ENCODE measurements around the gene AP1M2. TPM values are rescaled to one million over a fixed set of nuclear protein-coding genes. Genes with fewer than 3 reads are reported as not detected.

AP1M2 gene
- total RNA-seq, 2 donors from 2014 or later: 28.1 to 85.8 TPM

GRCh38 chr19:10625762-10626138 lies 38.6 kb upstream of the AP1M2 start:
- Histone ChIP-seq H3K27ac (peak overlapping the region; percentile 86 to 87), H3K4me3 (peak overlapping the region; percentile 67 to 79), H3K9me3 (no peaks in the 10 kb centered on the region), H3K4me1 (replicated peaks) (no peaks in the 10 kb centered on the region), H3K27me3 (replicated peaks; ENCODE audit: insufficient read depth) (no peaks in the 10 kb centered on the region), H3K36me3 (no peaks in the 10 kb centered on the region)
- WGBS: 7% methylated on average over 10 of the region's 10 CpGs
- DNase-seq (ENCODE audit: low spot score): no peak
- intact Hi-C loops (cut with DNase I): no loop called here
- TF ChIP-seq POLR2A (IDR thresholded peaks at IDR 0.05) (no peak), POLR2AphosphoS5 (IDR thresholded peaks at IDR 0.05) (no peak)
- TF ChIP-seq, protein P1, sequence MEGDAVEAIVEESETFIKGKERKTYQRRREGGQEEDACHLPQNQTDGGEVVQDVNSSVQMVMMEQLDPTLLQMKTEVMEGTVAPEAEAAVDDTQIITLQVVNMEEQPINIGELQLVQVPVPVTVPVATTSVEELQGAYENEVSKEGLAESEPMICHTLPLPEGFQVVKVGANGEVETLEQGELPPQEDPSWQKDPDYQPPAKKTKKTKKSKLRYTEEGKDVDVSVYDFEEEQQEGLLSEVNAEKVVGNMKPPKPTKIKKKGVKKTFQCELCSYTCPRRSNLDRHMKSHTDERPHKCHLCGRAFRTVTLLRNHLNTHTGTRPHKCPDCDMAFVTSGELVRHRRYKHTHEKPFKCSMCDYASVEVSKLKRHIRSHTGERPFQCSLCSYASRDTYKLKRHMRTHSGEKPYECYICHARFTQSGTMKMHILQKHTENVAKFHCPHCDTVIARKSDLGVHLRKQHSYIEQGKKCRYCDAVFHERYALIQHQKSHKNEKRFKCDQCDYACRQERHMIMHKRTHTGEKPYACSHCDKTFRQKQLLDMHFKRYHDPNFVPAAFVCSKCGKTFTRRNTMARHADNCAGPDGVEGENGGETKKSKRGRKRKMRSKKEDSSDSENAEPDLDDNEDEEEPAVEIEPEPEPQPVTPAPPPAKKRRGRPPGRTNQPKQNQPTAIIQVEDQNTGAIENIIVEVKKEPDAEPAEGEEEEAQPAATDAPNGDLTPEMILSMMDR (IDR thresholded peaks at IDR 0.05): no peak

DNA sequence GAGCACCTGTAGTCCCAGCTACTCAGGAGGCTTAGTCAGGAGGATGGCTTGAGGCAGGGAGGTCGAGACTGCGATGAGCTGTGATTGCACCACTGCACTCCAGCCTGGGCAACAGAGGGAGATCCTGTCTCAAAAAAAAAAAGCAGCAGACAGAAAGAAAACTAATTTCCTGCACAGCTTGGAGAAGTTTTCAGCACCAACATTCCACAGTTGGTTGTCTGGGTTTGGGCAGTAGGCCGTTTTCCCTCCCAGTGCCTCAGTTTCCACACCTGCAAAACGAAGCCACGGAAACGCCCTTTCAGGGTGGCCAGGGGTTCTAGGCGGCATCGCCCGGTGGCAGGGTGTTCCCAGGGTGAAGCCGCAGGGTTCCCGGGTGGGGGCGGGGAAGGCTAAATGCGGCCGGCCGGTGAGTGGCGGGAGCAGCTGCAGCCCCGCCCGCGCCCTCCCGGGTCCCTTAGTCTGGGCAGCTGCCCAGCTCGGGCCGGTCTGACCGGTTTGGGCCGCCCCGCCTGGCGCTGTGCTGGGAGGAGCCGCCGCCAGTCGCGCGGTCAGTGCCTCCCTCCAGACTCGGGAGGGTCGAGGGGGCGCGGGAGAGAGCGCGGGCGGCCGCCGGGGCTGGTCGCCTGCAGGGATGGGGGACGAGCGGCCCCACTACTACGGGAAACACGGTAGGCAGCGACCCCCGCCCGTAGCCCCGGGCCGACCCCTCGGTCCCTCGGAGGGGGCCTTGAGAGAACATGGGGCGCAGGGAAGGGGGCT lies 38.1 kb upstream of the AP1M2 start, which contains the start of gene SLC44A2:
Gene SLC44A2 (plus strand): TSS at position 551 of the 759 bp plus-strand sequence. CDS start 81 bp downstream, at position 632.
- no peaks in the 10 kb centered on the region for H3K27me3 ChIP-seq (replicated peaks; ENCODE audit: insufficient read depth)
- TF ChIP-seq, protein P1 (IDR thresholded peaks at IDR 0.05): peak in 1 of 4 experiments; percentile 34
- TF ChIP-seq POLR2AphosphoS5 (IDR thresholded peaks at IDR 0.05): peak; percentile 90
- peak; percentile 83 for TF ChIP-seq POLR2A (IDR thresholded peaks at IDR 0.05)
- H3K9me3 ChIP-seq: no peaks in the 10 kb centered on the region
- DNase-seq (ENCODE audit: low spot score): peak; percentile 85
- intact Hi-C loops (cut with DNase I): no loop called here
- WGBS: 8% methylated on average over 24 of the region's 53 CpGs
- peak within 1 kb of the TSS; percentile 67 to 79 for H3K4me3 ChIP-seq
- H3K27ac ChIP-seq: peak within 1 kb of the TSS; percentile 86 to 87
- H3K4me1 ChIP-seq (replicated peaks): no peaks in the 10 kb centered on the region
- H3K36me3 ChIP-seq: no peaks in the 10 kb centered on the region

- no peaks in the 10 kb centered on the region for H3K27me3 ChIP-seq (replicated peaks; ENCODE audit: insufficient read depth)
- intact Hi-C loops (cut with DNase I): no loop called here
- H3K9me3 ChIP-seq: no peaks in the 10 kb centered on the region
These were observed 37.5 kb upstream of the AP1M2 start for GRCh38 chr19:10624585-10624984.

GRCh38 chr19:10621966-10622365 lies 34.9 kb upstream of the AP1M2 start:
- no peak for DNase-seq (ENCODE audit: low spot score)
- intact Hi-C loops (cut with DNase I): no loop called here
- WGBS: 96% methylated on average over 8 of the region's 8 CpGs
- H3K27ac ChIP-seq: no peak overlapping the region
- no peaks in the 10 kb centered on the region for H3K4me1 ChIP-seq (replicated peaks)
- no peaks in the 10 kb centered on the region for H3K27me3 ChIP-seq (replicated peaks; ENCODE audit: insufficient read depth)
- no peaks in the 10 kb centered on the region for H3K9me3 ChIP-seq
- TF ChIP-seq, protein P1 (IDR thresholded peaks at IDR 0.05): no peak
- TF ChIP-seq POLR2A (IDR thresholded peaks at IDR 0.05) (no peak), POLR2AphosphoS5 (IDR thresholded peaks at IDR 0.05) (no peak)
- no peak overlapping the region for H3K4me3 ChIP-seq
- no peaks in the 10 kb centered on the region for H3K36me3 ChIP-seq

More at GRCh38 chr19:10624585-10624984, 37.5 kb upstream of the AP1M2 start:
- WGBS: 62% methylated on average over 6 of the region's 6 CpGs
- H3K27ac ChIP-seq: peak overlapping the region; percentile 86 to 87
- DNase-seq (ENCODE audit: low spot score): no peak
- H3K36me3 ChIP-seq: no peaks in the 10 kb centered on the region
- peak overlapping the region in 1 of 2 donors; percentile 67 for H3K4me3 ChIP-seq
- no peak for TF ChIP-seq POLR2A (IDR thresholded peaks at IDR 0.05)
- TF ChIP-seq POLR2AphosphoS5 (IDR thresholded peaks at IDR 0.05): no peak
- TF ChIP-seq, protein P1 (IDR thresholded peaks at IDR 0.05): no peak
- no peaks in the 10 kb centered on the region for H3K4me1 ChIP-seq (replicated peaks)

DNA sequence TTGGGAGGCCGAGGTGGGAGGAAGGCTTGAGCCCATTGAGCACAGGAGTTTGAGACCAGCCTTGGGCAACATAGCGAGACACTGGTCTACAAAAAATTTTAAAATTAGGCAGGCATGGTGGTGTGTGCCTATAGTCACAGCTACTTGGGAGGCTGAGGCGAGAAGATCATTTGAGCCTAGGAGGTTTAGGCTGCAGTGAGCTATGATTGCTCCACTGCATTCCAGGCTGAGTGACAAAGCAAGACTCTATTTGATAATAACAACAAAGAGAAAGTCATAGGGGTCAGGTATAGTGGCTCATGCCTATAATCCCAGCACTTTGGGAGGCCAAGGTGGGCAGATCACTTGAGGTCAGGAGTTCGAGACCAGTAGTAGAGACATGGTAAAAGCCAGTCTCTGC lies 33.7 kb upstream of the AP1M2 start:
- no peaks in the 10 kb centered on the region for H3K27me3 ChIP-seq (replicated peaks; ENCODE audit: insufficient read depth)
- WGBS: 97% methylated on average over 4 of the region's 4 CpGs
- H3K4me1 ChIP-seq (replicated peaks): no peaks in the 10 kb centered on the region
- H3K9me3 ChIP-seq: no peaks in the 10 kb centered on the region
- TF ChIP-seq POLR2AphosphoS5 (IDR thresholded peaks at IDR 0.05) (no peak), POLR2A (IDR thresholded peaks at IDR 0.05) (no peak)
- TF ChIP-seq, protein P1 (IDR thresholded peaks at IDR 0.05): no peak
- intact Hi-C loops (cut with DNase I): no loop called here
- H3K36me3 ChIP-seq: no peaks in the 10 kb centered on the region
- no peak for DNase-seq (ENCODE audit: low spot score)
- H3K4me3 ChIP-seq: no peak overlapping the region
- H3K27ac ChIP-seq: no peak overlapping the region

Data from prostate gland (tissue), 2 donors.